NCI-H2171 treated with DMSO at 0.1 percent for 48 hours (cell line): ENCODE data around the gene SCO2.
A peak's percentile ranks its signal among the peaks of the same experiment; 100 is the strongest.
"Not testable (repeated sequence)": the region's sequence is repeated elsewhere in the genome, so short reads cannot be mapped to it uniquely, and the experiment has no call there.

Source experiments
- DNase-seq: peaks from one replicate; lab custom pipeline; 2025; lab: John Stamatoyannopoulos, UW

Gene SCO2

GRCh38 chr22:50520184-50520583 lies 5.2 kb downstream of the SCO2 start:
- not testable (repeated sequence) for DNase-seq

DNA sequence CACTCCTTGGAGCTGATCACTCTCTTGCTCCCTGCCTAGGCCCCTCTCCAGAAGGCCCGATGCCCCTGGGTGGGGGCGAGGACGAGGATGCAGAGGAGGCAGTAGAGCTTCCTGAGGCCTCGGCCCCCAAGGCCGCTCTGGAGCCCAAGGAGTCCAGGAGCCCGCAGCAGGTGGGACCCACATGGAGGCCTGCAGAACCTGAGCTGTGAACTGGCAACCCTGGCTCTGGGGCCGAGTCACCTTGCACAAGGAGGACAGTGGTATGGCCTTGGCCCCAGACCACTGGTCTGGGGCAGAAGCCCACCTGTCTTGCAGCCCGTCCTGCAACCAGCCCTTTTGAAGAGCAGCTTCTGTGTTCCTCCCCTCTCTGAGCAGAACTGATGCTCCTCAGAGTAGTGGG lies 6.2 kb downstream of the SCO2 start:
- DNase-seq: no peak

DNA sequence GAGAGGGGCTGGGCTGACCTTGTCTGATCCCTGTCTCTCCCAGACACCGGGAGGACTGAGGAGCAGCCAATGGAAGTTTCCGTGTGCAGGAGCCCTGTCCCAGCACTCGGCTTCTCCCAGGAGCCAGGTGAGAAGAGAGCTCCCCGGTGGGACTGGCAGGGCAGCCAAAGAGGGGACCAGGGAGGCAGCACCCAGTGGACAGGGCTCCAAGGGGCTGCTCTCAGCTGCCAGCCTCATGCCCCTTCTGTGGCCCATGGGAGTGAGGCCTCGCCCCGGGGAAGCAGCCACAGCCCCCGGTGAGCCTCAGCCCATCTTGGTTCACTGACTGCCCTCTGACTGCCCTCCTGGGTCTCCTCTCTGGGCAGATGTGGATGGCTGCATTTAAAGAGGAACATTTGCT lies 6.8 kb downstream of the SCO2 start:
- DNase-seq: no peak

GRCh38 chr22:50517495-50518260 lies 7.7 kb downstream of the SCO2 start:
- no peak for DNase-seq

- DNase-seq: no peak
Observed at GRCh38 chr22:50516891-50517290, 8.5 kb downstream of the SCO2 start.

- DNase-seq: no peak
Observed at GRCh38 chr22:50516068-50516467, 9.3 kb downstream of the SCO2 start.

DNA sequence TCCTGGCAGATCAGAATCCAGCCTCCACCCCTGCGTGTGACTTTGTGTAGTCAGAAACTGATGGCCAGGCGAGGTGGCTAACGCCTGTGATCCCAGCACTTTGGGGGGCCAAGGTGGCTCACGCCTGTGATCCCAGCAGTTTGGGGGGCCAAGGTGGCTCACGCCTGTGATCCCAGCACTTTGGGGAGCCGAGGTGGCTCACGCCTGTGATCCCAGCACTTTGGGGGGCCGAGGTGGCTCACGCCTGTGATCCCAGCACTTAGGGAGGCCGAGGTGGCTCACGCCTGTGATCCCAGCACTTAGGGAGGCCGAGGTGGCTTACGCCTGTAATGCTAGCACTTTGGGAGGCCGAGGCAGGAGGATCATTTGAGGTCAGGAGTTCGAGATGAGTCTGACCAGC lies 12.2 kb downstream of the SCO2 start:
- no peak for DNase-seq

DNA sequence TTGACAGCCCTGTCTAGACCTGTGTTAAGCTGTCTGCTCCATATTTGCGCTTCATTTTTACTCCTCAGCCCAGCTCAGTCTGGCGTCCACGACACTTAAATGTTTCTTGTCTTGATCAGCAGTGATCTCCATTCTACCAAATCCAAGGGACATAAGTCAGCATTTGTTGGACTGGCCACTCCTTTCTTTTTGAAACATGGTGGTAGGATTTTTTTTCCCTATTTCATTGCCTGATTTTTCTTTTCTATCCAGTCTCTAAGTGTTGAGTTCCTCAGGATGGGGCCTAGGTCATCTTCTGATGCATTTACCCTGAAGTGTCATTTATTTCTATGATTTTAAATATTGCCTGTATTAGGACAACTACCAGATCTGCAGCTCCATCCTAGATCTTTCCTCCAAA lies 16.5 kb downstream of the SCO2 start:
- no peak for DNase-seq

GRCh38 chr22:50507991-50508884 lies 17.2 kb downstream of the SCO2 start, which contains the start of gene NCAPH2:
Gene NCAPH2, plus strand, starts transcription at chr22:50508224. Its CDS starts 114 bp downstream, at chr22:50508338.
- DNase-seq: peak; percentile 96

GRCh38 chr22:50507421-50507990 lies 17.9 kb downstream of the SCO2 start, which contains the start of gene LMF2:
Gene LMF2, minus strand, starts transcription at chr22:50507702. Its CDS starts 27 bp downstream, at chr22:50507675.
- DNase-seq: no peak

- peak; percentile 83 for DNase-seq
Observed at GRCh38 chr22:50506611-50507420, 18.6 kb downstream of the SCO2 start.

- DNase-seq: peak; percentile 47
Observed at GRCh38 chr22:50505776-50506610, 19.4 kb downstream of the SCO2 start.

- no peak for DNase-seq
Observed at GRCh38 chr22:50505276-50505775, 20.1 kb downstream of the SCO2 start.

GRCh38 chr22:50504369-50505211 lies 20.8 kb downstream of the SCO2 start:
- DNase-seq: peak; percentile 23

DNA sequence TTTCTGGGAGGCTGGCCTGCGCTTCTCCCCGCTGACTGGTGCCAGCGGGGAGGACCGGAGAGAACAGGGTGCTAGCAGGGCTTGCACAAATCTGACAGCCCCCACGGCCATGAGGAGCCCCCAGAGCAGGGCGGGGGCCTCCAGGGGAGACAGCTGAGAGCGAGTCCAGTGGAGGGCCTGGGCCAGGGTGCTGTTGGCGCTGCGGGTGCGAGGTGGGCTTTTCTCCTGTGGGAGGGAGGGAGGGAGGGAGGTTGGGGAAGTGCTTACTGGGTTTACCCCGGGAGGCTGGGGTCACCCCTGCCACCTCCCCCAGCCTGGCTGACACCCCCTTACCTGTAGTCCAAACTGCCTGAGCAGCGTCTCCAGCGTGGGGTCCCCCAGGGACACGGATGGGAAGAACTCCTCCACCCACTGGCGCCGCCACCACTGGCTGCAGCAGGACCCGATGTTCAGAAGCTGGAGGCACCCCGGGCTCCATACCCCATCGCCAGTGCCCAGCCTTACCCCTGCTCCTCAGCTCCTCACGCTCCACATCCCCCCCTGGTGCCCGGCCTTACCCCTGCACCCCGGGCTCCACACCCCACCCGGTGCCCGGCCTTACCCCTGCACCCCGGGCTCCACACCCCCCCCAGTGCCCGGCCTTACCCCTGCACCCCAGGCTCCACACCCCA lies 21.8 kb downstream of the SCO2 start:
- no peak for DNase-seq

DNA sequence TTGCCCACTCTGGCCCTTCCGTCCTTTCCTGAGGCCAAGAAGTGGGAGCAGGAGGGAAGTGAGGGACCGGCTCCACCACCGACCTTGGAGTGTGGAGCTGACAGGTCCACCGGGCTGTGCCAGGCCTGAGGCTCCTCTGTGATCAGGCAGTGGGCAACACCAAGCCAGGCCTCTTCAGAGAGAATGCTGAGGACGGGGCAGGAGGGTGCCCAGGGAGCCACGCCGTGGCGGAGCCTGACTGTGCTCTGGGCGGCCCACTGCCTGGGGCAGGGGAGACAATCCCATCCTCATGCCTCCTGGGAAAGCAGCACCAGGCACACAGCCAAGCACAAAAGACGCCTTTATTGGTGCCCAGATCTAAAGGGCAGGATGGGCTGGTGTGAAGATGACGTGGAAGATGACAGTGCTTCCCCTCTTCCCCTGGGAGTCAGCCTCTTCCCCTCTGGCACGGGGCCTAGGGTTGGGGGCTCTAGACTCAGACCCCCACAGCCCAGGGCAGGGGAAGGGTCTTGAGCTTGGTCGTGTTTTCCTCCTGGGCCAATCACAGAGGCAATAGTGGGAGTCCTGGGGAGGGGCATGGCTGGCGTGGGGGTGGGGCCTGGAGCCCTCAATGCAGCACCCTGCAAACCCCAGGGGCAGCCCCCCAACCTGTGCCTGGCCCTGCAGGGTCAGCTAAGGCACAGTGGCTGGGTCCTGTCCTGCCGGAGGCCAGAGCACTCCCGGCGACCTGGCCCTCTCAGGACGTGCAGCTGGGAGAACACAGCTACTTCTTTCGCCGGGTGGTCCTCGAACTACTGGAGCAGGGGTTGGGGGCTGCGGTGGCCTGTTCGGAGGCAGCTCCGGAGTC lies 22.5 kb downstream of the SCO2 start:
- no peak for DNase-seq

DNA sequence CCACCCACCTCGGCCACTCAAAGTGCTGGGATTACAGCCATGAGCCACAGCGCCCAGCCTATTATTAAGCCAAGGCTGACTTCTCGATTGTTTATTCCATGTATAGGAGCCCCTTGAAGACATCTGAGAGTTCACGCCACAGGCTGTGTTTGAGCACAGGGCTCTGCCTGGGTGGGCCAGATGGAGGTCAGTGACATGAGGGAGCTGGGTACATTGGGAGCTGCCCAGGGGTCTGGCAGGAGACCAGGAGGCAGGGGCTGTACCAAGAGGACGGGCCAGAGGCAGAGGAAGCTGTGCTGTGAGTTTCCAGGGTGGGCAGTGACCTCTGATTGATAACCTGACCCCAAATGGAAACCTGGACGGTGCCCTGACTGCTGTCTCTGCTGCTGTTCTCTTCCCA lies 23.3 kb downstream of the SCO2 start:
- no peak for DNase-seq

GRCh38 chr22:50500452-50500851 lies 24.9 kb downstream of the SCO2 start:
- DNase-seq: no peak
